ENCODE results near the gene IKZF3.

Gene IKZF3

DNA sequence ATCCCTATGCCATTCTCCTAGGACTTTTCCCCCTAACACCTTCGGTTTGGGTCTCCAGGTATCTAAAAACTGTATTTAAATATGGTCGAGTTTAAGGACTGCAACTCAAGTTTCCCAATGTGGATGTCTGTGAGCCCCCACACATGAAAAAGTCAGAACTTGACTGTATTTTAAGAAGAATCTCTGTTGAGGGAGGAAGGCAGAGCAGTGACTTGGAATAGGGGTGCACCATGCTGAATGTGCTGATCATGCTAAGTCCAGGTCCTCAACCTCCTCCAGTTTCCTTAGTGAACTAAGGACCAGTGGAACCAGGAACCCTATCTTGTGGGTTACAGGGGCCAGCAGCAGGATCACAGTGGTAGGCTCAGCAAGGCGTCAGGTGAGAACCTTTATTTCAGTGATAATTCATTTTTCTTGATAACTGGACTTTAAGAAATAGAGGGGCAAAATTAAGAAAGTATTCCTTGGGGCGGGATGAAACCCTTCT lies 106.9 kb downstream of the IKZF3 start:
- no peak overlapping the region for H3K4me2 ChIP-seq (ENCODE audit: low read length)
- TF ChIP-seq, protein P1, sequence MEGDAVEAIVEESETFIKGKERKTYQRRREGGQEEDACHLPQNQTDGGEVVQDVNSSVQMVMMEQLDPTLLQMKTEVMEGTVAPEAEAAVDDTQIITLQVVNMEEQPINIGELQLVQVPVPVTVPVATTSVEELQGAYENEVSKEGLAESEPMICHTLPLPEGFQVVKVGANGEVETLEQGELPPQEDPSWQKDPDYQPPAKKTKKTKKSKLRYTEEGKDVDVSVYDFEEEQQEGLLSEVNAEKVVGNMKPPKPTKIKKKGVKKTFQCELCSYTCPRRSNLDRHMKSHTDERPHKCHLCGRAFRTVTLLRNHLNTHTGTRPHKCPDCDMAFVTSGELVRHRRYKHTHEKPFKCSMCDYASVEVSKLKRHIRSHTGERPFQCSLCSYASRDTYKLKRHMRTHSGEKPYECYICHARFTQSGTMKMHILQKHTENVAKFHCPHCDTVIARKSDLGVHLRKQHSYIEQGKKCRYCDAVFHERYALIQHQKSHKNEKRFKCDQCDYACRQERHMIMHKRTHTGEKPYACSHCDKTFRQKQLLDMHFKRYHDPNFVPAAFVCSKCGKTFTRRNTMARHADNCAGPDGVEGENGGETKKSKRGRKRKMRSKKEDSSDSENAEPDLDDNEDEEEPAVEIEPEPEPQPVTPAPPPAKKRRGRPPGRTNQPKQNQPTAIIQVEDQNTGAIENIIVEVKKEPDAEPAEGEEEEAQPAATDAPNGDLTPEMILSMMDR (IDR thresholded peaks at IDR 0.05), result no peak
- no peaks in the 10 kb centered on the region for H3K79me2 ChIP-seq
- no peaks in the 10 kb centered on the region for H3K36me3 ChIP-seq (ENCODE audit: control insufficient read depth, insufficient read depth, low read length)
- H3K9me3 ChIP-seq (ENCODE audit: control insufficient read depth, low read length), result no peaks in the 10 kb centered on the region
- H3K9ac ChIP-seq, result no peak overlapping the region
- peaks cover 8% of the 10 kb centered on the region for H3K4me1 ChIP-seq
- no peaks in the 10 kb centered on the region for H3K27me3 ChIP-seq (ENCODE audit: control insufficient read depth, insufficient read depth, low read length)
- no peak overlapping the region for H3K4me3 ChIP-seq (ENCODE audit: low read depth, low read length)
- no peak overlapping the region for H3K27ac ChIP-seq
- no peak overlapping the region for H2AFZ ChIP-seq

DNA sequence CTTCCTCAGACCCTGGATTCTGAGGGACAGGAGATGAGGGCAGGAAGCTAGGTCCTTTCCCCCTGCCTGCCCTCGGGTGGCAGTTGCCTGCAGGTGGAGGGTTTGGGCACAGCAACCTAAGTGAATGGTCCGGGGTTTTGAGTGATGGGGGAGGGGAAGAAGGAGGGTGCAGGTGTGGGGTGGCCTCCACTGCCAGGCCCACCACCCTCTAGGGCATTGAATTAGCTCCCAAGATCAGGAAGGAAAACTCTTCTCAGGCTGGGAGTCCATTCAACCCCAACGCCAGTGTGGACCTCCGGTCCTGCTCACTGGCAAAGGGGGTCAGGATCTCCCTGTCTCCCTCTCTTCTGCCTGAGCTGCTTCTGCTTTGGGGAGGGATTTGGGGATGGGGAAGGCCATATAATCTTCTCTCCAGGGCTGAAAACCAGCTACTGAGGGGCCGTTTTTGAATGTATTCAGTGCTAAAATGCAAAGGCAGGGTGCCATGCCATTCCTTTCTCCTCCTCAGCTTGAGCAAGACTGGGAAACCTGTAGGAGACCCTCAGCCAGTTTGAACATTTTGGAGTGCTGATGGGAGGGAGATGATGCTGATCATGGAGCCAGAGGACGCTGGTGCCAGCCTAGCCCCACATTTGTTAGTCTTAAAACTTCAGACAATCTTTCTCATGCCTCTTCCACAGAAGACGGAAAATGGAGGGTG lies 107.6 kb downstream of the IKZF3 start:
- Histone ChIP-seq H3K27ac (no peak overlapping the region), H3K9me3 (ENCODE audit: control insufficient read depth, low read length) (no peaks in the 10 kb centered on the region), H3K9ac (no peak overlapping the region), H2AFZ (peak overlapping the region; percentile 13), H3K4me1 (peaks cover 8% of the 10 kb centered on the region), H3K4me2 (ENCODE audit: low read length) (no peak overlapping the region), H3K79me2 (no peaks in the 10 kb centered on the region), H3K27me3 (ENCODE audit: control insufficient read depth, insufficient read depth, low read length) (no peaks in the 10 kb centered on the region), H3K4me3 (ENCODE audit: low read depth, low read length) (no peak overlapping the region), H3K36me3 (ENCODE audit: control insufficient read depth, insufficient read depth, low read length) (no peaks in the 10 kb centered on the region)
- TF ChIP-seq, protein P1 (IDR thresholded peaks at IDR 0.05), result no peak

DNA sequence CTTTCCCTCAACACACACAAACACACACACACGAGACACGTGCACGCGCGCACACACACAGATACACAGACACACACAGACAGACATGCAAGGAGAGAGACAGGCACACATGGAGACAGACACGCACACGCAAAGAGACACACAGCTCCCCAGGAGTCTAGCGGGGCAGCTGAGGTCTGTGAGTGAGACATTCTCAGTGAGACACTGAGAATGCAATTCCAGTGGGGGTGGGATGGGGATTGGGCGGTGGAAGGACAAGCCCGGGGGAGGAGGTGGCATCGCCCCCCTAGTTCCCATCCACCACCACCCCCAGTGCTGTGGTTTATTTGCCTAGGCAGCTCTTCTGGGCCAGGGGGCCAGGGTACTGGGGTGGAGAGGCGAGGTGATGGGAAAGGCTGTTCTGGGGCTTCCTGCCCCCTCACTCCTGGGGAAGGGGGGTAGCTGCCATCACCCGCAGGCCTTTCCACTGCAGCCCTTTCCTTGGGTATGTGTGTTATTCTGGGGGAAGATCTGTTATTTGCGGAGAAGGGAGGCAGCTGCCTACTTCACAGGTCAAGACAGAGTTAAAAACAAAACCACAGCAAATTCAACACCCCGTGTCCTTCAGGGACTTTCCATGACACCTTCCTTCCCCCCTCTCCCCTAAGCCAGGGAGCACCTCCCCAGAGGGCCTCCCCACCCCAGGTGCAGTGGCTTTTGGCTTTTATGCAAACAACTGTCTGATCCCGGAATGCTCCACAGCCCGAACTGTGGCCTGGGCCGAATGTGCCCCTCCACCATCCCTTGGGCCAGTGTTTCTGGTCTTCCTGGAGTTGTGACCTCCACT lies 108.3 kb downstream of the IKZF3 start:
- Histone ChIP-seq H3K4me3 (ENCODE audit: low read depth, low read length) (no peak overlapping the region), H3K4me2 (ENCODE audit: low read length) (no peak overlapping the region), H3K4me1 (peaks cover 8% of the 10 kb centered on the region), H3K79me2 (no peaks in the 10 kb centered on the region), H3K27ac (peak overlapping the region; percentile 79), H3K9me3 (ENCODE audit: control insufficient read depth, low read length) (no peaks in the 10 kb centered on the region), H3K9ac (no peak overlapping the region), H2AFZ (peak overlapping the region; percentile 98), H3K36me3 (ENCODE audit: control insufficient read depth, insufficient read depth, low read length) (no peaks in the 10 kb centered on the region), H3K27me3 (ENCODE audit: control insufficient read depth, insufficient read depth, low read length) (no peaks in the 10 kb centered on the region)
- TF ChIP-seq, protein P1 (IDR thresholded peaks at IDR 0.05), result no peak

DNA sequence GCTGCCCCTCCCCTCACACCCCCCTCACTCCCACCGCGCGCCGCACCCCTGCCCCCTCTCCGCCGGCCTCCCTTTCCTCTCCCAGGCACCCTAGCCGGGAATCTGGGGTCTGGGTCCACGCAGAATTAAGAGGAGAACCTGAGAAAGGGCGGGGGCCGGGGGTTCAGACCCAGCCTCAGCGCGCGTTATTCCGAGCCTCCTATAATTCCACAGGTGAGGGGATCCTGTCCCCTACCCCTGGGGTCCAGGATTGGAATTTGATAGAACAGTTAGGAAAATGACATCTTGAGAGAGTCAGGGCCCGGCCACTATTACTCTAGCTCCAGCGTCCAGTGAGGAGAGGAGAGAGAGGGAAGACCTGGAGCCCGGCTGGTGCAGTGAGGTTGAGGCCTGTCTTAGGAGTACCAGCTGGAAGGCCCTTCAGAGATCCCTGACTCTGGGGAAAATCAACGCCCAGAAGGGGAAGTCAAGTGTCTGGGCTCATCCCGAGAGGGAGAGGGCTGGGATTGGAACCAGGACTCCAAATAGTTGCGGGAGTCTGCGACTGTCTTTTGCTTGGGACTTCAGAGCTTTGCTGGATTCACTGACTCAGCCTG lies 109.1 kb downstream of the IKZF3 start:
- Histone ChIP-seq H3K27ac (peak overlapping the region; percentile 79), H3K27me3 (ENCODE audit: control insufficient read depth, insufficient read depth, low read length) (no peaks in the 10 kb centered on the region), H3K4me3 (ENCODE audit: low read depth, low read length) (peak overlapping the region; percentile 88), H3K36me3 (ENCODE audit: control insufficient read depth, insufficient read depth, low read length) (no peaks in the 10 kb centered on the region), H3K9me3 (ENCODE audit: control insufficient read depth, low read length) (no peaks in the 10 kb centered on the region), H3K9ac (no peak overlapping the region), H2AFZ (peak overlapping the region; percentile 98), H3K79me2 (no peaks in the 10 kb centered on the region), H3K4me2 (ENCODE audit: low read length) (peak overlapping the region; percentile 98), H3K4me1 (peaks cover 10% of the 10 kb centered on the region)
- TF ChIP-seq, protein P1 (IDR thresholded peaks at IDR 0.05), result no peak

All from parathyroid adenoma (tissue), 2 donors.